ENCODE measurements around the gene ANAPC1. TPM values are rescaled to one million over a fixed set of nuclear protein-coding genes. Genes with fewer than 3 reads are reported as not detected.

The ANAPC1 gene, protein sequence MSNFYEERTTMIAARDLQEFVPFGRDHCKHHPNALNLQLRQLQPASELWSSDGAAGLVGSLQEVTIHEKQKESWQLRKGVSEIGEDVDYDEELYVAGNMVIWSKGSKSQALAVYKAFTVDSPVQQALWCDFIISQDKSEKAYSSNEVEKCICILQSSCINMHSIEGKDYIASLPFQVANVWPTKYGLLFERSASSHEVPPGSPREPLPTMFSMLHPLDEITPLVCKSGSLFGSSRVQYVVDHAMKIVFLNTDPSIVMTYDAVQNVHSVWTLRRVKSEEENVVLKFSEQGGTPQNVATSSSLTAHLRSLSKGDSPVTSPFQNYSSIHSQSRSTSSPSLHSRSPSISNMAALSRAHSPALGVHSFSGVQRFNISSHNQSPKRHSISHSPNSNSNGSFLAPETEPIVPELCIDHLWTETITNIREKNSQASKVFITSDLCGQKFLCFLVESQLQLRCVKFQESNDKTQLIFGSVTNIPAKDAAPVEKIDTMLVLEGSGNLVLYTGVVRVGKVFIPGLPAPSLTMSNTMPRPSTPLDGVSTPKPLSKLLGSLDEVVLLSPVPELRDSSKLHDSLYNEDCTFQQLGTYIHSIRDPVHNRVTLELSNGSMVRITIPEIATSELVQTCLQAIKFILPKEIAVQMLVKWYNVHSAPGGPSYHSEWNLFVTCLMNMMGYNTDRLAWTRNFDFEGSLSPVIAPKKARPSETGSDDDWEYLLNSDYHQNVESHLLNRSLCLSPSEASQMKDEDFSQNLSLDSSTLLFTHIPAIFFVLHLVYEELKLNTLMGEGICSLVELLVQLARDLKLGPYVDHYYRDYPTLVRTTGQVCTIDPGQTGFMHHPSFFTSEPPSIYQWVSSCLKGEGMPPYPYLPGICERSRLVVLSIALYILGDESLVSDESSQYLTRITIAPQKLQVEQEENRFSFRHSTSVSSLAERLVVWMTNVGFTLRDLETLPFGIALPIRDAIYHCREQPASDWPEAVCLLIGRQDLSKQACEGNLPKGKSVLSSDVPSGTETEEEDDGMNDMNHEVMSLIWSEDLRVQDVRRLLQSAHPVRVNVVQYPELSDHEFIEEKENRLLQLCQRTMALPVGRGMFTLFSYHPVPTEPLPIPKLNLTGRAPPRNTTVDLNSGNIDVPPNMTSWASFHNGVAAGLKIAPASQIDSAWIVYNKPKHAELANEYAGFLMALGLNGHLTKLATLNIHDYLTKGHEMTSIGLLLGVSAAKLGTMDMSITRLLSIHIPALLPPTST (N-terminal part only)
- 39.7 and 49.9 TPM in 2 replicates for total RNA-seq

DNA sequence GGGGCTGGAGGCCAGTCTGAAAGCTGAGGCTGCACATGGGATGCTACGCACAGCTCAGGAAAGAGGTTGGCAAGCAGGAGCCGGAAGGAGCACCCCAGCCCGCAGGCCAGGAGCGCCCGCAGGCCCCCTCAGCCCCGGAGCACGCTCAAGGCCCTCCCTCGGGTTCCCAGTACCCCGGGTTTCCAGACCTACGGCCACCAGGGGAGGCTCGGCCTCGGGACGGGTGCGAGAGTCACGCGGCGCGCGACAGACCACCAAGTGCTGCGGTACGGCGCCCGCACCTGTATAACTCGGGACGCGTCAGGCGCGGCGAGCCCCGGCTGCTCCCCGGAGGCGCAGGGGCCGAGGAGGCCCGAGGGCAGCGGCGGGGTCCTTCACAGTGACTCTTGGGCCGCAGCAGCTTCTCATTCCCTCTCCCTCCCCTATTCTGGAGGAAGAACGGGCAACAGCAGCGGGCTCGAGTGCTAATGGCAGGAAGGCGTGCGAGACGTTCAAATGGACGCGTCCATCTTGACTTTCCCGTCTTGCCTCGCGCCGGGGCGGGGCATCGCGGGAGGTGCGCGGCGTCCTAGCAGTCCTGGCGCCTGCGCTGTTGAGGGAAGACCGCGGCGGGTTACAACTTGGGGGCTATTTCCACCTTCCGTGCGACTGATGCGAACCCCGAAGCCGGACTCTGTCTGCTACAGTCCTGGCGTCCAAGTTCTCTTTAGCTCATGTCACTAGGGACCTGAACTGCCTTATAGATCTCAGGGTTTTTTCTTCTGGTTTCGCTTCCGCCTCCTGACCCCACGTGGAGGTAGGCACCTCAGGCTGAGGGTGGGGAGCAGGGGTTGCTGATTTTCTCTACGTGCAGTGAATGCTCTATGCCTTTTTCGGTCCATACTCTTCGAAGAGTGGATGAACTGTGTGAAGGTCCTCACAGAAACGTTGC lies at the start of gene ANAPC1:
Gene ANAPC1, minus strand, starts transcription at position 533 of the 931 bp plus-strand sequence. CDS start 3,368 bp downstream, outside the sequence.

DNA sequence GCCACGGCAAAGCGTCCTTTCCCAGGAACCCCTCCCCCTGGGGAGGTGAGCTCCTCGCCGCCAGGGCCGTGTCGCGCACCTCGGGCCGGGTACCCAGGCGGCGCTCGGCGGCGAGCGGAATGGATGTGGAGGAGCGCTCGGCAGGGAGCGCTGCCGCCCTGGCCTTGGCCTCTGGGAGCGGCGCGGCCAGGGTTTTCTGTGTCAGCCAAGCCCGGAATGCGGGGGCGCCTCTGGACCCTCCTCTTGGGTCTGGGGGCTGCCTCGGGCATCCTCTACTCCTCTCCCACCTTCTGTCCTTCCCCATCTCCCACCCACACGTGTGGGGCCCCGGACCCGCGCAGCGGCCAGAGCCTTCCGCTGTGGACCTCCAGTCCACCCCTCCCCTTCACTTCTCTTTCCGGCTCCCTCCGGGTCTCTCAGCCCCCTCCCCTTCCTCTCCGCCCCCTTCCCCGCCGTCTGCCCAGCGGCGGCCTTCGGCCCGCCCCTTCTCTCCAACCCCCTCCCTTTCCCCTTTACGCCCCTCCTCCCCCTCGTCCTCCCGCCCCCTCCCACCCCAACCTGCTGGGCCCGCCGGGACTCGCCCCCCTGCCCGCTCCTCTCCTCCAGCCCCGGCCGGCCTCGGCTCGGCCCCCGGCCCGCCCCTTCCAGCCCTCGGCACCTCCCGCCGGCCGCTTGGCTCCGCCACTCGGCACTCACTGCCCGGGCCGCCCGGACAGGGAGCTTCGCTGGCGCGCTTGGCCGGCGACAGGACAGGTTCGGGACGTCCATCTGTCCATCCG lies 14.1 kb upstream of the ANAPC1 start, which contains the start of gene MERTK:
Gene MERTK, plus strand, starts transcription at position 684 of the 779 bp plus-strand sequence. CDS start 129 bp downstream, outside the sequence.

Small RNA genes lying within 50 kb of the gene (small RNA-seq; reads per million reads assigned to genes)
- not detected for gene MIR4771-2
- gene RN7SL297P: not detected

Other genes with a start within 250 kb of the ANAPC1 start
- gene MERTK, start 14.4 kb upstream of the ANAPC1 start, total RNA-seq: 31.3 and 54.2 TPM in 2 replicates
- gene TMEM87B, start 171.1 kb upstream of the ANAPC1 start, total RNA-seq: 20.8 and 29.4 TPM in 2 replicates